Calu3 (cell line): ENCODE results near the gene PPP1R27. TPM values are rescaled to one million over a fixed set of nuclear protein-coding genes. Genes with fewer than 3 reads are reported as not detected.

Source experiments
- BruUV-seq: library from RNA; stranded (reverse); fragments of 400-500 nt; replicated peaks from 2 replicates; lab custom pipeline; 2021; lab: Mats Ljungman, UMichigan
- CTCF ChIA-PET: fragments of 300-600 bp; sonication (Branson Sonifier 250); formaldehyde crosslinking; loops from one replicate; lab custom pipeline; 2022; ENCODE audit warnings: antibody characterized with exemption; lab: Charles Lee
- DNase-seq: peaks from one replicate; pipeline ENCODE4 v3.0.0; 2022
- H3K27ac Mint-ChIP-seq: one replicate; pipeline ENCODE4 v1.8.0; 2022; ENCODE audit warnings: mixed read lengths; ENCODE audit not compliant: unreplicated experiment
- H3K27me3 Mint-ChIP-seq: one replicate; pipeline ENCODE4 v1.8.0; 2022; ENCODE audit warnings: mixed read lengths; ENCODE audit not compliant: unreplicated experiment
- H3K36me3 Mint-ChIP-seq: one replicate; pipeline ENCODE4 v1.8.0; 2022; ENCODE audit warnings: mild to moderate bottlenecking, moderate library complexity, mixed read lengths; ENCODE audit not compliant: insufficient read depth, unreplicated experiment
- H3K4me1 Mint-ChIP-seq: one replicate; pipeline ENCODE4 v1.8.0; 2022; ENCODE audit warnings: mild to moderate bottlenecking, low read depth, mixed read lengths; ENCODE audit not compliant: unreplicated experiment
- H3K4me3 Mint-ChIP-seq: one replicate; pipeline ENCODE4 v1.8.0; 2022; ENCODE audit warnings: mild to moderate bottlenecking, low read depth, moderate library complexity, mixed read lengths; ENCODE audit not compliant: unreplicated experiment
- H3K9me3 Mint-ChIP-seq: one replicate; pipeline ENCODE4 v1.8.0; 2022; ENCODE audit warnings: low read depth, mixed read lengths; ENCODE audit not compliant: unreplicated experiment
- intact Hi-C: fragments of 100-400 bp; cut with micrococcal nuclease; formaldehyde crosslinking; loops from one replicate; pipeline ENCODE4 v1.10.0; 2022; ENCODE audit not compliant: unreplicated experiment
- total RNA-seq: library from RNA; stranded (reverse); gene quantifications from 2 replicates; pipeline ENCODE4 v1.2.3, GENCODE V29; 2022
- TF ChIP-seq, protein P1 (sequence below): fragments of 200-600 bp; IDR thresholded peaks from one replicate; pipeline ENCODE4 v1.8.0; 2022; ENCODE audit warnings: antibody characterized with exemption; ENCODE audit not compliant: unreplicated experiment

Gene PPP1R27
- total RNA-seq, 1 experiment from 2014 or later, result not detected

- intact Hi-C loops, result no loop called here
- DNase-seq, result no peak
- no peaks in the 10 kb centered on the region for H3K36me3 Mint-ChIP-seq
- no TSS peak for BruUV-seq
- peaks cover 22% of the 10 kb centered on the region for H3K4me1 Mint-ChIP-seq
- H3K27me3 Mint-ChIP-seq, result peaks cover 16% of the 10 kb centered on the region
- H3K27ac Mint-ChIP-seq, result no peak overlapping the region
- TF ChIP-seq, protein P1, sequence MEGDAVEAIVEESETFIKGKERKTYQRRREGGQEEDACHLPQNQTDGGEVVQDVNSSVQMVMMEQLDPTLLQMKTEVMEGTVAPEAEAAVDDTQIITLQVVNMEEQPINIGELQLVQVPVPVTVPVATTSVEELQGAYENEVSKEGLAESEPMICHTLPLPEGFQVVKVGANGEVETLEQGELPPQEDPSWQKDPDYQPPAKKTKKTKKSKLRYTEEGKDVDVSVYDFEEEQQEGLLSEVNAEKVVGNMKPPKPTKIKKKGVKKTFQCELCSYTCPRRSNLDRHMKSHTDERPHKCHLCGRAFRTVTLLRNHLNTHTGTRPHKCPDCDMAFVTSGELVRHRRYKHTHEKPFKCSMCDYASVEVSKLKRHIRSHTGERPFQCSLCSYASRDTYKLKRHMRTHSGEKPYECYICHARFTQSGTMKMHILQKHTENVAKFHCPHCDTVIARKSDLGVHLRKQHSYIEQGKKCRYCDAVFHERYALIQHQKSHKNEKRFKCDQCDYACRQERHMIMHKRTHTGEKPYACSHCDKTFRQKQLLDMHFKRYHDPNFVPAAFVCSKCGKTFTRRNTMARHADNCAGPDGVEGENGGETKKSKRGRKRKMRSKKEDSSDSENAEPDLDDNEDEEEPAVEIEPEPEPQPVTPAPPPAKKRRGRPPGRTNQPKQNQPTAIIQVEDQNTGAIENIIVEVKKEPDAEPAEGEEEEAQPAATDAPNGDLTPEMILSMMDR, result no peak
- H3K9me3 Mint-ChIP-seq, result no peaks in the 10 kb centered on the region
- CTCF ChIA-PET, result interaction anchor here (0.6 to 0.7 kb wide), 2 partner anchors 13 to 72 kb away, joined by 4 to 6 read pairs; no protein-coding TSS in a partner anchor
- H3K4me3 Mint-ChIP-seq, result no peak overlapping the region
These were observed 15.1 kb downstream of the PPP1R27 start for GRCh38 chr17:81819708-81820107.

DNA sequence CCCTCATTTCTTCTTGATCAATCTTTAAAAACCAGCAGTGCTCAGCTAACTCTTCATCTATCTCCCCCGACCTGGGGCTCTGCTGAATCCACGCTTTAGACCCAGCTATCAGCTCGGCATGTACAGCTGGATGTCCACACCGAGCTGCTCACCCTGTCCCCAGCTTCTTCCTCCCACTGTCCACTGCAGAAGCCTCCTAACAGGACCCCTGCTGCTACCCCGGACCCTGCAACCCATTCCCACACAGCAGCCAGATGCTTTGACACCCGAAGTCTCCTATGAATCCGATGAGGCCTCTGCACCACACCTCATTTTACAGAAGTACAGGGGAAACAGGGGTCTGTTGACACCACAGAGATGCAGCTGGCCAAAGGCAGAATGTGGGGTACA lies 17.1 kb downstream of the PPP1R27 start:
- TF ChIP-seq, protein P1, result no peak
- Mint-ChIP-seq H3K27ac (no peak overlapping the region), H3K9me3 (no peaks in the 10 kb centered on the region), H3K36me3 (no peaks in the 10 kb centered on the region), H3K4me3 (no peak overlapping the region), H3K4me1 (peaks cover 22% of the 10 kb centered on the region), H3K27me3 (peaks cover 16% of the 10 kb centered on the region)
- CTCF ChIA-PET, result interaction anchor here (0.8 kb wide), 1 partner anchor 83 kb away, joined by 7 read pairs; no protein-coding TSS in a partner anchor
- intact Hi-C loops, result no loop called here
- no peak for DNase-seq
- BruUV-seq, result no TSS peak

DNA sequence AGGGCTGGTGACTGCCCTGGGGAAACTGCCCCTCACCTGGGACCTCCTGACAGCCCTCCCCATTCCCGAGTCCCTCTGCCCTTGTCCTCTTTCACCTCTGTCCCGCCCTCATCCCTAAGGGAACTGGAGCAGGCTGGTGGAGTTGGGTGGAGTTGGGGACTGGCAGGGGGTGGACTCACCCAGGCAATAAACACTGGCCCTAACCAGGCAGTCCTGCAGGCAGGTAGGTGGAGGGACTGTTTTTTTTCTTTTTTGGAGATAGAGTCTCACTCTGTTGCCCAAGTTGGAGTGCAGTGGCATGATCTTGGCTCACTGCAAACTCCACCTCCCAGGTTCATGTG lies 19.2 kb downstream of the PPP1R27 start:
- CTCF ChIA-PET, result interaction anchor here (0.6 to 1.2 kb wide), 6 partner anchors 9 to 161 kb away, joined by 3 to 4 read pairs (median 4); partner anchors contain the start of genes MCRIP1 and SLC25A10
- H3K9me3 Mint-ChIP-seq, result no peaks in the 10 kb centered on the region
- no peaks in the 10 kb centered on the region for H3K36me3 Mint-ChIP-seq
- H3K4me1 Mint-ChIP-seq, result peaks cover 22% of the 10 kb centered on the region
- intact Hi-C loops, result no loop called here
- no peak for DNase-seq
- BruUV-seq, result no TSS peak
- TF ChIP-seq, protein P1, result no peak
- H3K27ac Mint-ChIP-seq, result no peak overlapping the region
- H3K27me3 Mint-ChIP-seq, result peaks cover 21% of the 10 kb centered on the region
- no peak overlapping the region for H3K4me3 Mint-ChIP-seq

DNA sequence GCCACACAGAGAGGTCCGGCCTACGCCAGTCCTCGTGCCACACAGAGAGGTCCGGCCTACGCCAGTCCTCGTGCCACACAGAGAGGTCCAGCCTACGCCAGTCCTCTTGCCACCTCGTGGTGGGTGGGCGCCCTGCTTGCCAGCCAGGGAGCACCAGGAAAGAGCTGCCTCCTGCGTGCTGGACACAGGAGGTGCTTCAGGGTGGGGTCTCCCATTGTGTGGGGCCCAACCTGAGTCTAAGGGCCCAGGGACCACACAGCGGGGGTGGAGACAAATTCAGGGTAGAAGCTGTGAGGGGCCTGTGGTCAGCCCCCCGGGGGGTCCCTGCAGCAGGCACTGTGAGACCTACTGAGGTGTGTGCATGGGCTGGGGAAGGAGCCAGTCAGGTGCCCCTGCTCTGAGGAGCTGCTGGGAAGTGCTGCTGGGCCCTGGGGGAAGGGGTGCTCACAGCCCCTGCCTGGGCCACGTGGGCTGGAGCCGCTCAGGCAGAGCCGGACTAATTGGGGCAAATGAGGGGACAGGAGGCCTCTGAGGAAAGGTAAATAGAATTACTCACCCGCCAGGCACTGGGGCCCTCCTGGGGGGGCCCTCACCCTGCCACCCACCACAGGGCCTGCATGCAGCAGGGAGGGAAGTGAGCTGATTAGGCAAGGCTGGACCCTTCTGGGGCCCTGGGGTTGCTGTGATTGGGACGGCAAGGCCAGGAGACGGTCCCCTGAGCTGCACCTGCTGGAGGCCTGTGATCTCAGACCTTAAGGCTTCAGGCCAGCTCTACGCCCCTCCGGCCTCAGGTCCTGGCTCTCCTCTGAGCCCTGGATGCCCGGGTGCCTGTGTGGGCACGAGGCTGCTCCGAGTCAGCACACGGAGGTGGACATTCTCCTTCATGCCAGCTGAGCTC lies 19.9 kb downstream of the PPP1R27 start:
- CTCF ChIA-PET, result interaction anchor here (0.6 to 1.2 kb wide), 7 partner anchors 8 to 161 kb away, joined by 3 to 6 read pairs (median 4); partner anchors contain the start of genes MCRIP1 and SLC25A10
- no TSS peak for BruUV-seq
- H3K4me3 Mint-ChIP-seq, result no peak overlapping the region
- TF ChIP-seq, protein P1, result no peak
- intact Hi-C loops, result no loop called here
- H3K4me1 Mint-ChIP-seq, result peaks cover 22% of the 10 kb centered on the region
- no peaks in the 10 kb centered on the region for H3K36me3 Mint-ChIP-seq
- DNase-seq, result peak; percentile 72
- H3K27ac Mint-ChIP-seq, result no peak overlapping the region
- H3K9me3 Mint-ChIP-seq, result no peaks in the 10 kb centered on the region
- peaks cover 27% of the 10 kb centered on the region for H3K27me3 Mint-ChIP-seq
